Glutamatergic neuron (in vitro differentiated cells): Measurements from ENCODE around the gene FBP1. TPM values are rescaled to one million over a fixed set of nuclear protein-coding genes. Genes with fewer than 3 reads are reported as not detected.
A peak's percentile ranks its signal among the peaks of the same experiment; 100 is the strongest.

ENCODE experiments used
- DNase-seq: peaks from one replicate; pipeline ENCODE4 v3.0.0; 2022
- H3K27ac Mint-ChIP-seq: one replicate; pipeline ENCODE4 v1.8.0; 2020; ENCODE audit warnings: mild to moderate bottlenecking, mixed read lengths, inconsistent platforms; ENCODE audit not compliant: unreplicated experiment
- H3K27me3 Mint-ChIP-seq: one replicate; pipeline ENCODE4 v1.8.0; 2020; ENCODE audit warnings: mild to moderate bottlenecking, moderate library complexity, mixed read lengths, inconsistent platforms; ENCODE audit not compliant: unreplicated experiment
- H3K36me3 Mint-ChIP-seq: one replicate; pipeline ENCODE4 v1.8.0; 2020; ENCODE audit warnings: mild to moderate bottlenecking, mixed read lengths, inconsistent platforms; ENCODE audit not compliant: unreplicated experiment
- H3K4me1 Mint-ChIP-seq: one replicate; pipeline ENCODE4 v1.8.0; 2020; ENCODE audit warnings: mild to moderate bottlenecking, low read depth, mixed read lengths, inconsistent platforms; ENCODE audit not compliant: unreplicated experiment
- H3K4me3 Mint-ChIP-seq: one replicate; pipeline ENCODE4 v1.8.0; 2020; ENCODE audit warnings: mild to moderate bottlenecking, mixed read lengths, inconsistent platforms; ENCODE audit not compliant: unreplicated experiment
- H3K9me3 Mint-ChIP-seq: one replicate; pipeline ENCODE4 v1.8.0; 2020; ENCODE audit warnings: mild to moderate bottlenecking, moderate library complexity, mixed read lengths, inconsistent platforms; ENCODE audit not compliant: unreplicated experiment
- total RNA-seq: library from RNA; stranded (reverse); fragmentation: NEBNext Ultra II Directional; extraction: Animal tissue kit (Norgen Biotek cat#: 25700); gene quantifications from one replicate; pipeline ENCODE4 v1.2.1, GENCODE V29; 2021; ENCODE audit not compliant: unreplicated experiment
- TF ChIP-seq, protein P1 (sequence below): fragments of 200-600 bp; sonication (generic); IDR thresholded peaks from one replicate; pipeline ENCODE4 v1.5.0; 2021; ENCODE audit not compliant: partially characterized antibody, unreplicated experiment

FBP1 gene
- total RNA-seq, 1 donor from 2014 or later = not detected

DNA sequence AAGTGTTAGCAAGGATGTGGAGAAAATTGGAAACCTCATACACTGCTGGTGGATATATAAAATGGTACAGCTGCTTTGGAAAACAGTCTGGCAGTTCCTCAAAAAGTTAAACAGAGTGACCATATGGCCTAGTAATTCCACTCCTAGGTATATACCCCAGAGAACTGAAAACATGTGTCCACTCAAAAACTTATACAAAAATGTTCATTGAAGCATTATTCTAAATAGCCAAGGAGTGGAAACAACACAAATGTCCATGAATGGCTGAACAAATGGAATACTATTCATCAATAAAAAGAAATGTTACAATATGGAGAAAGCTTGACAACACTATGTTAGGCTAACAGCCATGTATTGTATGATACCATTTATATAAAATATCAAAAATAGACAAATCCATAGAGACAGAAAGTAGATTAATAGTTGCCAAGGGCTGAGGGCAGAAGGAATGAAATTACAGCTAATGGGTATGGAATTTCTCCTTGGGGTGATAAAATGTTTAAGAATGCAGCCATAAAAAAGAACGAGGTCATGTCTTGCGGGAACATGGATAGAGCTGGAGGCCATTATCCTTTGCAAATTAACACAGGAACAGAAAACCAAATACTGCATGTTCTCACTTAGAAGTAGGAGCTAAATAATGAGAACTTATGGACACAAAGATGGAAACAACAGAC is 33.6 kb upstream of the FBP1 start:
- H3K4me1 Mint-ChIP-seq = peaks cover 9% of the 10 kb centered on the region
- TF ChIP-seq, protein P1, sequence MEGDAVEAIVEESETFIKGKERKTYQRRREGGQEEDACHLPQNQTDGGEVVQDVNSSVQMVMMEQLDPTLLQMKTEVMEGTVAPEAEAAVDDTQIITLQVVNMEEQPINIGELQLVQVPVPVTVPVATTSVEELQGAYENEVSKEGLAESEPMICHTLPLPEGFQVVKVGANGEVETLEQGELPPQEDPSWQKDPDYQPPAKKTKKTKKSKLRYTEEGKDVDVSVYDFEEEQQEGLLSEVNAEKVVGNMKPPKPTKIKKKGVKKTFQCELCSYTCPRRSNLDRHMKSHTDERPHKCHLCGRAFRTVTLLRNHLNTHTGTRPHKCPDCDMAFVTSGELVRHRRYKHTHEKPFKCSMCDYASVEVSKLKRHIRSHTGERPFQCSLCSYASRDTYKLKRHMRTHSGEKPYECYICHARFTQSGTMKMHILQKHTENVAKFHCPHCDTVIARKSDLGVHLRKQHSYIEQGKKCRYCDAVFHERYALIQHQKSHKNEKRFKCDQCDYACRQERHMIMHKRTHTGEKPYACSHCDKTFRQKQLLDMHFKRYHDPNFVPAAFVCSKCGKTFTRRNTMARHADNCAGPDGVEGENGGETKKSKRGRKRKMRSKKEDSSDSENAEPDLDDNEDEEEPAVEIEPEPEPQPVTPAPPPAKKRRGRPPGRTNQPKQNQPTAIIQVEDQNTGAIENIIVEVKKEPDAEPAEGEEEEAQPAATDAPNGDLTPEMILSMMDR = no peak
- H3K4me3 Mint-ChIP-seq = no peak overlapping the region
- no peaks in the 10 kb centered on the region for H3K9me3 Mint-ChIP-seq
- no peak overlapping the region for H3K27ac Mint-ChIP-seq
- H3K36me3 Mint-ChIP-seq = no peaks in the 10 kb centered on the region
- no peak for DNase-seq
- no peaks in the 10 kb centered on the region for H3K27me3 Mint-ChIP-seq

- no peaks in the 10 kb centered on the region for H3K36me3 Mint-ChIP-seq
- DNase-seq = peak; percentile 54
- no peaks in the 10 kb centered on the region for H3K9me3 Mint-ChIP-seq
- no peak overlapping the region for H3K27ac Mint-ChIP-seq
- peaks cover 9% of the 10 kb centered on the region for H3K4me1 Mint-ChIP-seq
- H3K4me3 Mint-ChIP-seq = no peak overlapping the region
- no peaks in the 10 kb centered on the region for H3K27me3 Mint-ChIP-seq
- TF ChIP-seq, protein P1 = peak; percentile 33
Measured at GRCh38 chr9:94668928-94669729, 29.8 kb upstream of the FBP1 start.

- H3K4me1 Mint-ChIP-seq = peaks cover 9% of the 10 kb centered on the region
- H3K27me3 Mint-ChIP-seq = no peaks in the 10 kb centered on the region
- H3K36me3 Mint-ChIP-seq = peaks cover 1% of the 10 kb centered on the region
- no peak overlapping the region for H3K4me3 Mint-ChIP-seq
- no peak overlapping the region for H3K27ac Mint-ChIP-seq
- DNase-seq = no peak
- TF ChIP-seq, protein P1 = no peak
- H3K9me3 Mint-ChIP-seq = no peaks in the 10 kb centered on the region
Measured at GRCh38 chr9:94668418-94668927, 29.2 kb upstream of the FBP1 start.

- Mint-ChIP-seq H3K4me3 (no peak overlapping the region), H3K27me3 (no peaks in the 10 kb centered on the region), H3K4me1 (peaks cover 3% of the 10 kb centered on the region), H3K36me3 (peaks cover 4% of the 10 kb centered on the region), H3K27ac (no peak overlapping the region), H3K9me3 (no peaks in the 10 kb centered on the region)
- TF ChIP-seq, protein P1 = no peak
- no peak for DNase-seq
Measured at GRCh38 chr9:94666364-94667099, 27.2 kb upstream of the FBP1 start.
